Activated CD8-positive, alpha-beta memory T cell treated with anti-CD3 and anti-CD28 coated beads, Interleukin-2, amount 50 U/mL, for 24 hours (primary cell): ENCODE data around the gene LRRC39.

ENCODE experiments used
- DNase-seq: peaks from one replicate; pipeline ENCODE4 v3.0.0-alpha.2; 2020; ENCODE audit errors: extremely low read depth

LRRC39 gene

GRCh38 chr1:100147875-100148274 is 30.2 kb downstream of the LRRC39 start:
- no peak for DNase-seq

GRCh38 chr1:100146958-100147357 is 31.1 kb downstream of the LRRC39 start:
- no peak for DNase-seq

GRCh38 chr1:100145116-100145515 is 32.9 kb downstream of the LRRC39 start:
- DNase-seq: no peak

- DNase-seq: no peak
These were observed 35.7 kb downstream of the LRRC39 start for GRCh38 chr1:100142343-100142742.

- no peak for DNase-seq
These were observed 36.9 kb downstream of the LRRC39 start for GRCh38 chr1:100141192-100141591.

- no peak for DNase-seq
These were observed 40.5 kb downstream of the LRRC39 start for GRCh38 chr1:100137602-100138001.

GRCh38 chr1:100134872-100135271 is 43.2 kb downstream of the LRRC39 start:
- no peak for DNase-seq

GRCh38 chr1:100132566-100133477 is 45.2 kb downstream of the LRRC39 start, which contains the start of the genes SASS6 and TRMT13:
Gene SASS6 (minus strand): TSS chr1:100132930. CDS start chr1:100132814, 116 bp downstream.
Gene TRMT13 (plus strand): TSS chr1:100133163. CDS start chr1:100133169, 6 bp downstream.
- peak; percentile 87 for DNase-seq

GRCh38 chr1:100131623-100132022 is 46.4 kb downstream of the LRRC39 start:
- no peak for DNase-seq

GRCh38 chr1:100130552-100131077 is 47.4 kb downstream of the LRRC39 start:
- DNase-seq: no peak

- DNase-seq: no peak
These were observed 50.8 kb downstream of the LRRC39 start for GRCh38 chr1:100127226-100127625.

- DNase-seq: no peak
These were observed 55.9 kb downstream of the LRRC39 start for GRCh38 chr1:100122177-100122576.

GRCh38 chr1:100115524-100115923 is 62.5 kb downstream of the LRRC39 start:
- DNase-seq: no peak

GRCh38 chr1:100109554-100110066 is 68.4 kb downstream of the LRRC39 start:
- no peak for DNase-seq

GRCh38 chr1:100107696-100108095 is 70.4 kb downstream of the LRRC39 start:
- no peak for DNase-seq

GRCh38 chr1:100101564-100101963 is 76.5 kb downstream of the LRRC39 start:
- DNase-seq: no peak

- no peak for DNase-seq
These were observed 77.9 kb downstream of the LRRC39 start for GRCh38 chr1:100100202-100100601.
